K562 (cell line): Measurements from ENCODE around the gene SLK. TPM values are rescaled to one million over a fixed set of nuclear protein-coding genes. Genes with fewer than 3 reads are reported as not detected.

ENCODE experiments used
- BCOR ChIP-seq: fragments of 450-650 bp; IDR thresholded peaks from 2 replicates; pipeline ENCODE4 v1.6.1; 2016
- CAMTA2 ChIP-seq: fragments of 250-450 bp; sonication (Bioruptor Pico); conservative IDR thresholded peaks from 2 replicates; pipeline ENCODE4 v1.5.1; 2022
- CXXC5 ChIP-seq: fragments of 250-450 bp; sonication (Bioruptor Pico); IDR thresholded peaks from 2 replicates; pipeline ENCODE4 v1.8.0; 2022; ENCODE audit warnings: inconsistent platforms, mild to moderate bottlenecking, moderate library complexity
- E2F4 ChIP-seq: sonication (generic); formaldehyde crosslinking; IDR thresholded peaks from 2 replicates; pipeline ENCODE4 v1.8.0; 2022; ENCODE audit warnings: mild to moderate bottlenecking, low read depth, missing genetic modification reagents
- EWSR1 ChIP-seq: fragments of 450-650 bp; IDR thresholded peaks from 2 replicates; pipeline ENCODE4 v1.6.1; 2018; ENCODE audit warnings: borderline replicate concordance, mild to moderate bottlenecking, low read depth, moderate library complexity; ENCODE audit not compliant: partially characterized antibody
- FOXA3 ChIP-seq, 2 experiments: fragments of 450-650 bp in 1 of 2; sonication (generic) in 1 of 2; formaldehyde crosslinking; IDR thresholded peaks in 1 of 2; conservative IDR thresholded peaks in 1 of 2; 2 replicates each; pipeline versions ENCODE4 v1.4.0 to v1.8.0; 2020 to 2022; ENCODE audit warnings: mild to moderate bottlenecking in 2 of 2, missing genetic modification reagents in 1 of 2
- FOXP1 ChIP-seq: sonication (generic); formaldehyde crosslinking; IDR thresholded peaks from 2 replicates; pipeline ENCODE4 v1.8.0; 2022; ENCODE audit warnings: mild to moderate bottlenecking, missing genetic modification reagents
- GATA2 ChIP-seq: sonication (generic); formaldehyde crosslinking; IDR thresholded peaks from 2 replicates; pipeline ENCODE4 v1.4.0; 2020; ENCODE audit warnings: mild to moderate bottlenecking, missing genetic modification reagents
- MLX ChIP-seq, 2 experiments: fragments of 450-650 bp in 1 of 2; sonication (generic) in 1 of 2; formaldehyde crosslinking; conservative IDR thresholded peaks; 2 replicates each; pipeline versions ENCODE4 v1.4.0 to v1.8.1; 2020 to 2022; ENCODE audit warnings: mild to moderate bottlenecking in 1 of 2, missing genetic modification reagents in 1 of 2
- NR2C1 ChIP-seq, 2 experiments: fragments of 450-650 bp; IDR thresholded peaks; 2 replicates each; pipeline ENCODE4 v1.6.1; 2017; ENCODE audit warnings: mild to moderate bottlenecking in 2 of 2, antibody characterized with exemption in 1 of 2, inconsistent platforms in 1 of 2, missing compliant biosample characterization in 1 of 2, missing genetic modification characterization in 1 of 2
- NRF1 ChIP-seq, 2 experiments: fragments of 450-650 bp; IDR thresholded peaks in 1 of 2; conservative IDR thresholded peaks in 1 of 2; 2 replicates each; pipeline ENCODE4 v1.6.1; 2014; ENCODE audit warnings: mild to moderate bottlenecking in 2 of 2
- PYGO2 ChIP-seq: fragments of 450-650 bp; IDR thresholded peaks from 2 replicates; pipeline ENCODE4 v1.6.1; 2016; ENCODE audit warnings: mild to moderate bottlenecking, missing genetic modification characterization, moderate library complexity, missing compliant biosample characterization
- SREBF1 ChIP-seq: fragments of 150-350 bp; IDR thresholded peaks from 2 replicates; pipeline ENCODE4 v1.6.1; 2014; ENCODE audit warnings: antibody characterized with exemption, low read depth, low read length, borderline replicate concordance
- ZBTB33 ChIP-seq: sonication (generic); formaldehyde crosslinking; IDR thresholded peaks from 2 replicates; pipeline ENCODE4 v1.8.1; 2023; ENCODE audit warnings: mild to moderate bottlenecking, missing genetic modification reagents
- ZBTB43 ChIP-seq: sonication (generic); formaldehyde crosslinking; IDR thresholded peaks from 2 replicates; pipeline ENCODE4 v1.8.0; 2023; ENCODE audit warnings: mild to moderate bottlenecking, missing genetic modification reagents
- ZC3H11A ChIP-seq: IDR thresholded peaks from 2 replicates; pipeline ENCODE4 v1.6.1; 2012; ENCODE audit warnings: low read depth, low read length, improper control_type of control experiment
- ZFPM2 ChIP-seq: fragments of 250-450 bp; sonication (Bioruptor Pico); IDR thresholded peaks from 2 replicates; pipeline ENCODE4 v1.5.1; 2022; ENCODE audit warnings: mild to moderate bottlenecking
- ZKSCAN3 ChIP-seq: fragments of 250-450 bp; sonication (Bioruptor Pico); IDR thresholded peaks from 2 replicates; pipeline ENCODE4 v1.4.0; 2020
- ZNF586 ChIP-seq: fragments of 450-650 bp; formaldehyde crosslinking; conservative IDR thresholded peaks from 2 replicates; pipeline ENCODE4 v1.4.0; 2020; ENCODE audit warnings: mild to moderate bottlenecking, moderate library complexity
- ZNF766 ChIP-seq: fragments of 200-800 bp; sonication (Bioruptor generic); conservative IDR thresholded peaks from 2 replicates; pipeline ENCODE4 v1.6.1; 2016; ENCODE audit warnings: missing genetic modification characterization, missing compliant biosample characterization
- polyA plus RNA-seq, 8 experiments: library from polyadenylated mRNA; depleted of rRNA in 4 of 8; stranded (reverse) in 5 of 8; unstranded in 3 of 8; fragments of >200 nt; fragmentation: Nextera tagmentation in 2 of 8; fragmentation: Illumina TruSeq in 1 of 8; extraction: Ambion mirVana in 2 of 8; extraction: Trizol in 1 of 8; gene quantifications; 2 replicates each; pipeline versions ENCODE4 v1.2.1 to v1.2.3, GENCODE V29; 2011 to 2014; ENCODE audit warnings: inconsistent platforms in 1 of 8, missing spikeins in 1 of 8
- total RNA-seq, 7 experiments: library from RNA; depleted of rRNA in 6 of 7; stranded (reverse); fragments of >200 nt in 6 of 7; fragmentation: Illumina TruSeq in 2 of 7; extraction: Trizol in 2 of 7; gene quantifications; 2 replicates each; pipeline versions ENCODE4 v1.2.1 to v1.2.3, GENCODE V29; 2011 to 2021; ENCODE audit warnings: low replicate concordance in 1 of 7

The SLK gene
- total and polyA plus RNA-seq, 9 of the 15 experiments (the other 6 are each of a cell fraction or from before 2014, with no cell fraction given), result 8.2 to 40.0 (median 23.4) TPM

- TF ChIP-seq ZBTB33 (no peak), CAMTA2 (CRISPR knock-in tag) (no peak), ZBTB43 (CRISPR knock-in tag) (no peak), CXXC5 (CRISPR knock-in tag) (peak; percentile 38; the same call in 1 of the 2 replicates), MLX (CRISPR knock-in tag; conservative IDR thresholded peaks at IDR 0.05) (no peak), GATA2 (CRISPR knock-in tag) (peak; percentile 8; the same call in 1 of the 2 replicates), EWSR1 (no peak), ZKSCAN3 (CRISPR knock-in tag) (no peak), ZFPM2 (CRISPR knock-in tag) (no peak), NRF1 (conservative IDR thresholded peaks at IDR 0.05 in 1 of 2, IDR thresholded peaks at IDR 0.05 in 1 of 2) (peak; percentile 86 to 87), ZC3H11A (no peak), PYGO2 (no peak), ZNF766 (no peak), NR2C1 (IDR thresholded peaks at IDR 0.05) (peak; percentile 80), NR2C1 (tag; IDR thresholded peaks at IDR 0.05) (peak; percentile 85), BCOR (peak; percentile 50; the same call in 1 of the 2 replicates), FOXA3 (CRISPR knock-in tag; conservative IDR thresholded peaks at IDR 0.05 in 1 of 2, IDR thresholded peaks at IDR 0.05 in 1 of 2) (no peak), SREBF1 (no peak), ZNF586 (CRISPR knock-in tag) (no peak), FOXP1 (CRISPR knock-in tag) (no peak), E2F4 (CRISPR knock-in tag) (no peak)
Observed at GRCh38 chr10:103918053-103918846, 48.7 kb upstream of the SLK start, which contains the start of gene STN1 (continued).
